A549 (cell line): ENCODE measurements around the gene SLC2A13. TPM values are rescaled to one million over a fixed set of nuclear protein-coding genes. Genes with fewer than 3 reads are reported as not detected.
A peak's percentile ranks its signal among the peaks of the same experiment; 100 is the strongest.

Experiments
- ATAC-seq, 2 experiments: fragments of 200-7000 bp in 1 of 2; fragments of >200 bp in 1 of 2; cut with Nextera tagmentation in 1 of 2; cut with Tn5 transposase in 1 of 2; 3 replicates each; pipeline versions ENCODE4 v1.8.0 to v1.9.1; 2018 to 2020; ENCODE audit warnings: mild to moderate bottlenecking in 1 of 2, moderate library complexity in 1 of 2
- CTCF ChIA-PET: fragments of 300-600 bp; sonication (Branson Sonifier 250); formaldehyde crosslinking; extraction: SDS; loops from one replicate; lab custom pipeline; 2021; ENCODE audit warnings: antibody characterized with exemption, inconsistent platforms; lab: Yijun Ruan, JAX
- POLR2A ChIA-PET: fragments of 350-600 bp; formaldehyde crosslinking; extraction: SDS; loops from one replicate; lab custom pipeline; 2021; ENCODE audit warnings: antibody characterized with exemption, inconsistent platforms; lab: Yijun Ruan, JAX
- DNase-seq, 2 experiments: peaks; one replicate each; pipeline versions ENCODE4 v3.0.0 to v3.0.0-alpha.2; 2011 to 2016; ENCODE audit warnings: low read depth in 1 of 2, low spot score in 1 of 2
- FAIRE-seq: peaks from 2 replicates; lab custom pipeline; 2011; peaks lifted over from hg19 to GRCh38; lab: Jason Lieb, UNC
- H3K27ac ChIP-seq, 2 experiments: fragments of >200 bp; sonication (Bioruptor Twin); formaldehyde crosslinking; 3 replicates each; pipeline ENCODE4 v1.5.1; 2016 to 2017
- H3K4me1 ChIP-seq: fragments of >200 bp; sonication (Bioruptor Twin); formaldehyde crosslinking; 3 replicates; pipeline ENCODE4 v1.6.1; 2016
- H3K4me2 ChIP-seq: fragments of >200 bp; sonication (Bioruptor Twin); formaldehyde crosslinking; 3 replicates; pipeline ENCODE4 v1.6.1; 2016
- H3K4me3 ChIP-seq: fragments of >200 bp; sonication (Bioruptor Twin); formaldehyde crosslinking; 3 replicates; pipeline ENCODE4 v1.5.1; 2016
- H3K9me3 ChIP-seq: fragments of >200 bp; sonication (Bioruptor Twin); formaldehyde crosslinking; 3 replicates; pipeline ENCODE4 v1.6.1; 2016
- BCL3 ChIP-seq: fragments of >200 bp; sonication (Bioruptor Twin); formaldehyde crosslinking; IDR thresholded peaks from 3 replicates; pipeline ENCODE4 v1.6.1; 2016
- BHLHE40 ChIP-seq: IDR thresholded peaks from 2 replicates; pipeline ENCODE4 v1.6.1; 2012; ENCODE audit warnings: low read depth, low read length, inconsistent platforms
- CBX2 ChIP-seq: fragments of 200-600 bp; sonication (generic); IDR thresholded peaks from 2 replicates; pipeline ENCODE4 v1.6.1; 2016; ENCODE audit warnings: low read depth, mild to moderate bottlenecking, borderline replicate concordance
- CBX8 ChIP-seq: fragments of 200-600 bp; sonication (generic); IDR thresholded peaks from 2 replicates; pipeline ENCODE4 v1.6.1; 2016
- E2F6 ChIP-seq: IDR thresholded peaks from 2 replicates; pipeline ENCODE4 v1.6.1; 2012; ENCODE audit warnings: low read depth, borderline replicate concordance
- EHF ChIP-seq: fragments of 250-450 bp; sonication (Bioruptor Pico); IDR thresholded peaks from 2 replicates; pipeline ENCODE4 v1.5.0; 2020; ENCODE audit warnings: mild to moderate bottlenecking
- EHMT2 ChIP-seq: fragments of 200-600 bp; sonication (generic); IDR thresholded peaks from 2 replicates; pipeline ENCODE4 v1.6.1; 2016; ENCODE audit warnings: antibody characterized with exemption, low read depth, mild to moderate bottlenecking, moderate library complexity
- ELK1 ChIP-seq: fragments of 150-350 bp; IDR thresholded peaks from 2 replicates; pipeline ENCODE4 v1.6.1; 2014; ENCODE audit warnings: low read depth, mild to moderate bottlenecking, low read length
- ESRRA ChIP-seq: fragments of 150-350 bp; IDR thresholded peaks from 2 replicates; pipeline ENCODE4 v1.6.1; 2014; ENCODE audit warnings: mild to moderate bottlenecking, low read length, borderline replicate concordance
- FOSB ChIP-seq: fragments of 250-450 bp; sonication (Bioruptor Pico); IDR thresholded peaks from 2 replicates; pipeline ENCODE4 v1.5.0; 2020; ENCODE audit warnings: mild to moderate bottlenecking, moderate library complexity
- FOSL2 ChIP-seq, 2 experiments: fragments of 450-650 bp in 1 of 2; fragments of >200 bp in 1 of 2; sonication (Bioruptor Twin) in 1 of 2; formaldehyde crosslinking; IDR thresholded peaks; 2 replicates each; pipeline versions ENCODE4 v1.5.0 to v1.6.1; 2016 to 2020; ENCODE audit warnings: mild to moderate bottlenecking in 1 of 2, moderate library complexity in 1 of 2
- FOXS1 ChIP-seq: fragments of 250-450 bp; sonication (Bioruptor Pico); IDR thresholded peaks from 2 replicates; pipeline ENCODE4 v1.5.0; 2020; ENCODE audit warnings: mild to moderate bottlenecking, moderate library complexity
- HES2 ChIP-seq: fragments of >200 bp; sonication (Bioruptor Twin); formaldehyde crosslinking; IDR thresholded peaks from 2 replicates; pipeline ENCODE4 v1.6.1; 2016
- HEYL ChIP-seq: fragments of 250-450 bp; sonication (Bioruptor Pico); IDR thresholded peaks from 2 replicates; pipeline ENCODE4 v1.8.0; 2021; ENCODE audit warnings: mild to moderate bottlenecking, moderate library complexity
- JUN ChIP-seq, 2 experiments: fragments of >200 bp; sonication (Bioruptor Twin); formaldehyde crosslinking; IDR thresholded peaks; 2 replicates in 1 of 2; 3 replicates in 1 of 2; pipeline ENCODE4 v1.6.1; 2016 to 2017
- POLR2AphosphoS2 ChIP-seq: conservative IDR thresholded peaks from 2 replicates; pipeline ENCODE4 v1.6.1; 2012; ENCODE audit warnings: low read length, improper control_type of control experiment, inconsistent platforms
- RAD21 ChIP-seq, 2 experiments: fragments of >200 bp in 1 of 2; sonication (Bioruptor Twin) in 1 of 2; formaldehyde crosslinking in 1 of 2; IDR thresholded peaks in 1 of 2; conservative IDR thresholded peaks in 1 of 2; 2 replicates in 1 of 2; 3 replicates in 1 of 2; pipeline ENCODE4 v1.6.1; 2012 to 2018; ENCODE audit warnings: inconsistent platforms in 1 of 2
- TP53 ChIP-seq: fragments of 250-450 bp; sonication (Bioruptor Pico); IDR thresholded peaks from 2 replicates; pipeline ENCODE4 v1.5.0; 2021; ENCODE audit warnings: mild to moderate bottlenecking, moderate library complexity
- ZNF302 ChIP-seq: fragments of 250-450 bp; sonication (Bioruptor Pico); IDR thresholded peaks from 2 replicates; pipeline ENCODE4 v1.9.0; 2021; ENCODE audit warnings: inconsistent platforms, mild to moderate bottlenecking, moderate library complexity
- ZSCAN20 ChIP-seq: fragments of 250-450 bp; sonication (Bioruptor Pico); IDR thresholded peaks from 2 replicates; pipeline ENCODE4 v1.8.0; 2022; ENCODE audit warnings: mild to moderate bottlenecking, moderate library complexity
- WGBS: methylation state at CpG from one replicate; pipeline ENCODE4 v1.1.6; 2017; ENCODE audit errors: missing lambda C conversion rate; 5-methylcytosine and 5-hydroxymethylcytosine counted together
- polyA plus RNA-seq, 4 experiments: library from polyadenylated mRNA; depleted of rRNA in 3 of 4; stranded (reverse); fragments of >200 nt; fragmentation: RNase III in 1 of 4; extraction: RNeasy Plus Mini Kit Qiagen cat#74134 plus additional on column Dnase treatment in 1 of 4; gene quantifications; 2 replicates in 3 of 4; 3 replicates in 1 of 4; pipeline ENCODE4 v1.2.3, GENCODE V29; 2011 to 2017

Gene SLC2A13
- polyA plus RNA-seq, 2 of the 4 experiments (the other 2 are of a cell fraction), result 4.5 to 8.2 TPM

GRCh38 chr12:40146800-40147797, 41.2 kb upstream of the SLC2A13 start:
- TF ChIP-seq POLR2AphosphoS2 (no peak), ESRRA (no peak), JUN (IDR thresholded peaks at IDR 0.05) (no peak), RAD21 (conservative IDR thresholded peaks at IDR 0.05 in 1 of 2, IDR thresholded peaks at IDR 0.05 in 1 of 2) (no peak), TP53 (no peak), CBX8 (no peak), FOXS1 (no peak), BCL3 (no peak), ZSCAN20 (CRISPR knock-in tag) (no peak), BHLHE40 (no peak)
- H3K4me1 ChIP-seq, result peaks cover 9% of the 10 kb centered on the region; the same call in 1 of the 3 replicates
- no peaks in the 10 kb centered on the region for H3K9me3 ChIP-seq
- H3K27ac ChIP-seq, result no peak overlapping the region
- H3K4me3 ChIP-seq, result no peak overlapping the region
- DNase-seq (no peak), ATAC-seq (no peak), FAIRE-seq (no peak)
- ChIA-PET POLR2A (no interaction called here), CTCF (interaction anchor here (1.3 to 1.7 kb wide), 3 partner anchors 40 to 167 kb away, joined by 3 to 5 read pairs (median 4); no protein-coding TSS in a partner anchor)
- 67% methylated on average over 10 of the region's 10 CpGs for WGBS
- no peak overlapping the region for H3K4me2 ChIP-seq

- whole genome bisulfite sequencing, result 12% methylated on average over 1 of the region's 1 CpG
- POLR2A ChIA-PET, result no interaction called here
Observed at GRCh38 chr12:40145896-40146295, 40.0 kb upstream of the SLC2A13 start.

More at GRCh38 chr12:40145896-40146295, 40.0 kb upstream of the SLC2A13 start:
- CTCF ChIA-PET, result interaction anchor here (0.7 to 1.3 kb wide), 2 partner anchors 168 to 488 kb away, joined by 3 to 5 read pairs; no protein-coding TSS in a partner anchor
- Histone ChIP-seq H3K4me2 (no peak overlapping the region), H3K9me3 (no peaks in the 10 kb centered on the region), H3K4me3 (no peak overlapping the region), H3K27ac (no peak overlapping the region), H3K4me1 (peaks cover 14% of the 10 kb centered on the region; the same call in 1 of the 3 replicates)
- DNase-seq (no peak), ATAC-seq (peak in 1 of 2 experiments; percentile 24; a peak in 1 of 6 replicates), FAIRE-seq (no peak)
- TF ChIP-seq ELK1 (no peak), HES2 (no peak), EHMT2 (no peak), BCL3 (no peak), HEYL (CRISPR knock-in tag) (no peak), ZNF302 (CRISPR knock-in tag) (no peak), FOSB (no peak), E2F6 (no peak), FOSL2 (IDR thresholded peaks at IDR 0.05) (no peak), FOSL2 (CRISPR knock-in tag; IDR thresholded peaks at IDR 0.05) (no peak), CBX2 (no peak), EHF (CRISPR knock-in tag) (no peak)
